ENCODE data around the gene TMEM39B.
"Not testable (repeated sequence)": the region's sequence is repeated elsewhere in the genome, so short reads cannot be mapped to it uniquely, and the experiment has no call there.

Gene TMEM39B

GRCh38 chr1:32072622-32073298 is at the start of gene TMEM39B:
TSS of gene TMEM39B (plus strand) at chr1:32072939. CDS start at chr1:32073048, 109 bp downstream.
- DNase-seq = peak; percentile 77

- no peak for DNase-seq
Observed at GRCh38 chr1:32023351-32023750, 49.4 kb upstream of the TMEM39B start.

GRCh38 chr1:32025515-32025914 is 47.2 kb upstream of the TMEM39B start:
- DNase-seq = no peak

- DNase-seq = no peak
Observed at GRCh38 chr1:32028746-32029145, 44.0 kb upstream of the TMEM39B start.

- no peak for DNase-seq
Observed at GRCh38 chr1:32031578-32032274, 41.0 kb upstream of the TMEM39B start.

- no peak for DNase-seq
Observed at GRCh38 chr1:32032275-32032615, 40.5 kb upstream of the TMEM39B start.

- no peak for DNase-seq
Observed at GRCh38 chr1:32035119-32035518, 37.6 kb upstream of the TMEM39B start.

GRCh38 chr1:32040711-32041110 is 32.0 kb upstream of the TMEM39B start:
- no peak for DNase-seq

GRCh38 chr1:32042330-32042729 is 30.4 kb upstream of the TMEM39B start:
- DNase-seq = no peak

- DNase-seq = no peak
Observed at GRCh38 chr1:32044234-32044633, 28.5 kb upstream of the TMEM39B start.

- DNase-seq = no peak
Observed at GRCh38 chr1:32045772-32046171, 27.0 kb upstream of the TMEM39B start.

- no peak for DNase-seq
Observed at GRCh38 chr1:32047701-32048100, 25.0 kb upstream of the TMEM39B start.

- no peak for DNase-seq
Observed at GRCh38 chr1:32048440-32048839, 24.3 kb upstream of the TMEM39B start.

- DNase-seq = no peak
Observed at GRCh38 chr1:32051706-32052105, 21.0 kb upstream of the TMEM39B start.

GRCh38 chr1:32052887-32053286 is 19.9 kb upstream of the TMEM39B start:
- no peak for DNase-seq

GRCh38 chr1:32055416-32055815 is 17.3 kb upstream of the TMEM39B start:
- no peak for DNase-seq

GRCh38 chr1:32056598-32056997 is 16.1 kb upstream of the TMEM39B start:
- no peak for DNase-seq

GRCh38 chr1:32060914-32061313 is 11.8 kb upstream of the TMEM39B start:
- DNase-seq = no peak

- DNase-seq = no peak
Observed at GRCh38 chr1:32062867-32063230, 9.9 kb upstream of the TMEM39B start.

- no peak for DNase-seq
Observed at GRCh38 chr1:32063261-32063681, 9.5 kb upstream of the TMEM39B start.

GRCh38 chr1:32065613-32066488 is 6.9 kb upstream of the TMEM39B start:
- DNase-seq = not testable (repeated sequence)

GRCh38 chr1:32066489-32066873 is 6.3 kb upstream of the TMEM39B start:
- no peak for DNase-seq

GRCh38 chr1:32068957-32069588 is 3.7 kb upstream of the TMEM39B start:
- no peak for DNase-seq
